ENCODE data around the gene UBE3C. TPM values are rescaled to one million over a fixed set of nuclear protein-coding genes. Genes with fewer than 3 reads are reported as not detected.

Gene UBE3C
- total and polyA plus RNA-seq, 9 of the 15 experiments (the other 6 are each of a cell fraction or from before 2014, with no cell fraction given) = 9.6 to 91.7 (median 75.4) TPM

DNA sequence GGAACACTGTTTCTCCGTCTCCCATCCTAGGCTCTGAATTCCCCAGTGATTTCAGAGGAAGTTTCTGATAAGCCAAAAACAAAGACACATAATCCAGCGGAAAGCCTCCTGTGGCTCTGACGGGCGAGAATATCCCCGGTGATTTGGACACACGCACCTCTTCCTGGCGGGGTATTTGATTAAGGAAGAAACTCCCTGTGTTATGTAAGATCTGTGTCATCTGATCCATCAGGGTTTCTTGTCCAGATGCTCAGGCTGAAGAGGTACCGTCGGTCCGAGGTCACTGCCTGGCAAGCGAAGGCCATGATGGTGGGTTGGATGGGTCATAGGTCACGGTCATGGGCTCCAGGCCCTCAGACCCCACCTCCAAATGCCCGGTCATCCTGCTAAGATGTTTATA is 158.5 kb downstream of the UBE3C start:
- WGBS (ENCODE audit: insufficient coverage, low coverage, missing lambda C conversion rate) = 48% methylated on average over 13 of the region's 13 CpGs
- Histone ChIP-seq H3K4me1 (replicated peaks in 1 of 2; ENCODE audit: control insufficient read depth in 2 of 2, insufficient read depth in 2 of 2, low read length in 2 of 2) (peaks cover 13 to 38% of the 10 kb centered on the region in 2 experiments; a peak in 4 of 5 replicates), H3K79me2 (ENCODE audit: control insufficient read depth, insufficient read depth, low read length) (no peaks in the 10 kb centered on the region), H3K9ac (ENCODE audit: insufficient read depth in 1 of 2, low read depth in 2 of 2, low read length in 2 of 2) (no peak overlapping the region), H3K4me3 (no peak overlapping the region), H3K4me2 (ENCODE audit: insufficient read depth, low read length) (no peak overlapping the region), H3K36me3 (ENCODE audit: control insufficient read depth, insufficient read depth, low read length) (no peaks in the 10 kb centered on the region), H4K20me1 (replicated peaks; ENCODE audit: control insufficient read depth, insufficient read depth, low read length) (peaks cover 1% of the 10 kb centered on the region; the same call in 1 of the 2 replicates), H3K27ac (ENCODE audit: extremely low read depth, low read depth, low read length) (no peak overlapping the region), H3K9me3 (replicated peaks; ENCODE audit: control insufficient read depth, insufficient read depth, low read depth, low read length) (no peaks in the 10 kb centered on the region), H3K27me3 (ENCODE audit: control insufficient read depth in 2 of 2, insufficient read depth in 2 of 2, low read length in 2 of 2) (peaks cover 30 to 32% of the 10 kb centered on the region in 2 experiments), H2AFZ (ENCODE audit: low read depth, low read length) (no peak overlapping the region), H3K9me1 (ENCODE audit: control insufficient read depth, insufficient read depth, low read length) (peaks cover 8% of the 10 kb centered on the region)
- intact Hi-C loops (cut with micrococcal nuclease) (loop anchor here (5.0 kb wide), 2 partner anchors 45 to 100 kb away; no protein-coding TSS in a partner anchor), in situ Hi-C loops (cut with MboI) (no loop called here)
- ChIA-PET POLR2A (interaction anchor here (0.6 kb wide), 1 partner anchor 104 kb away, joined by 3 read pairs; no protein-coding TSS in a partner anchor), CTCF (ENCODE audit: low intra/inter-chr PET ratio) (no interaction called here)
- FAIRE-seq = no peak
- no peak for ATAC-seq
- no peak for DNase-seq (ENCODE audit: extremely low read depth in 1 of 4, low spot score in 3 of 4)
- BruUV-seq (replicated peaks) = no TSS peak
- TF ChIP-seq PTBP1 (IDR thresholded peaks at IDR 0.05; ENCODE audit: low read depth, low read length) (no peak), FOXJ2 (tag; IDR thresholded peaks at IDR 0.05) (no peak), RCOR1 (IDR thresholded peaks at IDR 0.05; ENCODE audit: borderline replicate concordance in 1 of 2, low read depth in 2 of 2, low read length in 2 of 2) (no peak), CAMTA2 (CRISPR knock-in tag; conservative IDR thresholded peaks at IDR 0.05) (no peak), CBX2 (IDR thresholded peaks at IDR 0.05; ENCODE audit: insufficient read depth, low read length, poor library complexity, severe bottlenecking) (no peak), SRSF7 (optimal IDR thresholded peaks at IDR 0.05; ENCODE audit: low read depth, low read length) (no peak), KDM2B (CRISPR knock-in tag; IDR thresholded peaks at IDR 0.05) (no peak), PTTG1 (tag; IDR thresholded peaks at IDR 0.05; ENCODE audit: low read depth) (no peak)
- TF ChIP-seq, protein P1, sequence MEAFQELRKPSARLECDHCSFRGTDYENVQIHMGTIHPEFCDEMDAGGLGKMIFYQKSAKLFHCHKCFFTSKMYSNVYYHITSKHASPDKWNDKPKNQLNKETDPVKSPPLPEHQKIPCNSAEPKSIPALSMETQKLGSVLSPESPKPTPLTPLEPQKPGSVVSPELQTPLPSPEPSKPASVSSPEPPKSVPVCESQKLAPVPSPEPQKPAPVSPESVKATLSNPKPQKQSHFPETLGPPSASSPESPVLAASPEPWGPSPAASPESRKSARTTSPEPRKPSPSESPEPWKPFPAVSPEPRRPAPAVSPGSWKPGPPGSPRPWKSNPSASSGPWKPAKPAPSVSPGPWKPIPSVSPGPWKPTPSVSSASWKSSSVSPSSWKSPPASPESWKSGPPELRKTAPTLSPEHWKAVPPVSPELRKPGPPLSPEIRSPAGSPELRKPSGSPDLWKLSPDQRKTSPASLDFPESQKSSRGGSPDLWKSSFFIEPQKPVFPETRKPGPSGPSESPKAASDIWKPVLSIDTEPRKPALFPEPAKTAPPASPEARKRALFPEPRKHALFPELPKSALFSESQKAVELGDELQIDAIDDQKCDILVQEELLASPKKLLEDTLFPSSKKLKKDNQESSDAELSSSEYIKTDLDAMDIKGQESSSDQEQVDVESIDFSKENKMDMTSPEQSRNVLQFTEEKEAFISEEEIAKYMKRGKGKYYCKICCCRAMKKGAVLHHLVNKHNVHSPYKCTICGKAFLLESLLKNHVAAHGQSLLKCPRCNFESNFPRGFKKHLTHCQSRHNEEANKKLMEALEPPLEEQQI (IDR thresholded peaks at IDR 0.05) = no peak
- TF ChIP-seq, protein P2, sequence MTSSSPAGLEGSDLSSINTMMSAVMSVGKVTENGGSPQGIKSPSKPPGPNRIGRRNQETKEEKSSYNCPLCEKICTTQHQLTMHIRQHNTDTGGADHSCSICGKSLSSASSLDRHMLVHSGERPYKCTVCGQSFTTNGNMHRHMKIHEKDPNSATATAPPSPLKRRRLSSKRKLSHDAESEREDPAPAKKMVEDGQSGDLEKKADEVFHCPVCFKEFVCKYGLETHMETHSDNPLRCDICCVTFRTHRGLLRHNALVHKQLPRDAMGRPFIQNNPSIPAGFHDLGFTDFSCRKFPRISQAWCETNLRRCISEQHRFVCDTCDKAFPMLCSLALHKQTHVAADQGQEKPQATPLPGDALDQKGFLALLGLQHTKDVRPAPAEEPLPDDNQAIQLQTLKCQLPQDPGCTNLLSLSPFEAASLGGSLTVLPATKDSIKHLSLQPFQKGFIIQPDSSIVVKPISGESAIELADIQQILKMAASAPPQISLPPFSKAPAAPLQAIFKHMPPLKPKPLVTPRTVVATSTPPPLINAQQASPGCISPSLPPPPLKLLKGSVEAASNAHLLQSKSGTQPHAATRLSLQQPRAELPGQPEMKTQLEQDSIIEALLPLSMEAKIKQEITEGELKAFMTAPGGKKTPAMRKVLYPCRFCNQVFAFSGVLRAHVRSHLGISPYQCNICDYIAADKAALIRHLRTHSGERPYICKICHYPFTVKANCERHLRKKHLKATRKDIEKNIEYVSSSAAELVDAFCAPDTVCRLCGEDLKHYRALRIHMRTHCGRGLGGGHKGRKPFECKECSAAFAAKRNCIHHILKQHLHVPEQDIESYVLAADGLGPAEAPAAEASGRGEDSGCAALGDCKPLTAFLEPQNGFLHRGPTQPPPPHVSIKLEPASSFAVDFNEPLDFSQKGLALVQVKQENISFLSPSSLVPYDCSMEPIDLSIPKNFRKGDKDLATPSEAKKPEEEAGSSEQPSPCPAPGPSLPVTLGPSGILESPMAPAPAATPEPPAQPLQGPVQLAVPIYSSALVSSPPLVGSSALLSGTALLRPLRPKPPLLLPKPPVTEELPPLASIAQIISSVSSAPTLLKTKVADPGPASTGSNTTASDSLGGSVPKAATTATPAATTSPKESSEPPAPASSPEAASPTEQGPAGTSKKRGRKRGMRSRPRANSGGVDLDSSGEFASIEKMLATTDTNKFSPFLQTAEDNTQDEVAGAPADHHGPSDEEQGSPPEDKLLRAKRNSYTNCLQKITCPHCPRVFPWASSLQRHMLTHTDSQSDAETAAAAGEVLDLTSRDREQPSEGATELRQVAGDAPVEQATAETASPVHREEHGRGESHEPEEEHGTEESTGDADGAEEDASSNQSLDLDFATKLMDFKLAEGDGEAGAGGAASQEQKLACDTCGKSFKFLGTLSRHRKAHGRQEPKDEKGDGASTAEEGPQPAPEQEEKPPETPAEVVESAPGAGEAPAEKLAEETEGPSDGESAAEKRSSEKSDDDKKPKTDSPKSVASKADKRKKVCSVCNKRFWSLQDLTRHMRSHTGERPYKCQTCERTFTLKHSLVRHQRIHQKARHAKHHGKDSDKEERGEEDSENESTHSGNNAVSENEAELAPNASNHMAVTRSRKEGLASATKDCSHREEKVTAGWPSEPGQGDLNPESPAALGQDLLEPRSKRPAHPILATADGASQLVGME (CRISPR knock-in tag; IDR thresholded peaks at IDR 0.05) = no peak
- TF ChIP-seq, protein P3, sequence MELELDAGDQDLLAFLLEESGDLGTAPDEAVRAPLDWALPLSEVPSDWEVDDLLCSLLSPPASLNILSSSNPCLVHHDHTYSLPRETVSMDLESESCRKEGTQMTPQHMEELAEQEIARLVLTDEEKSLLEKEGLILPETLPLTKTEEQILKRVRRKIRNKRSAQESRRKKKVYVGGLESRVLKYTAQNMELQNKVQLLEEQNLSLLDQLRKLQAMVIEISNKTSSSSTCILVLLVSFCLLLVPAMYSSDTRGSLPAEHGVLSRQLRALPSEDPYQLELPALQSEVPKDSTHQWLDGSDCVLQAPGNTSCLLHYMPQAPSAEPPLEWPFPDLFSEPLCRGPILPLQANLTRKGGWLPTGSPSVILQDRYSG (tag; conservative IDR thresholded peaks at IDR 0.05; ENCODE audit: low read depth) = no peak
- TF ChIP-seq, protein P4, sequence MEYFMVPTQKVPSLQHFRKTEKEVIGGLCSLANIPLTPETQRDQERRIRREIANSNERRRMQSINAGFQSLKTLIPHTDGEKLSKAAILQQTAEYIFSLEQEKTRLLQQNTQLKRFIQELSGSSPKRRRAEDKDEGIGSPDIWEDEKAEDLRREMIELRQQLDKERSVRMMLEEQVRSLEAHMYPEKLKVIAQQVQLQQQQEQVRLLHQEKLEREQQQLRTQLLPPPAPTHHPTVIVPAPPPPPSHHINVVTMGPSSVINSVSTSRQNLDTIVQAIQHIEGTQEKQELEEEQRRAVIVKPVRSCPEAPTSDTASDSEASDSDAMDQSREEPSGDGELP (CRISPR knock-in tag; IDR thresholded peaks at IDR 0.05; ENCODE audit: borderline replicate concordance) = no peak

All from K562 (cell line).